Lung (tissue), 16 donors: ENCODE measurements around the gene PACSIN1. TPM values are rescaled to one million over a fixed set of nuclear protein-coding genes. Genes with fewer than 3 reads are reported as not detected.

Experiments used
- ATAC-seq: fragments of 200-7000 bp; cut with Tn5 transposase; one replicate; pipeline ENCODE4 v1.9.1; 2020; ENCODE audit warnings: moderate number of reproducible peaks; ENCODE audit not compliant: insufficient read depth, low FRiP score
- DNase-seq, 3 donors: peaks; one replicate each; pipeline ENCODE4 v3.0.0-alpha.2; 2013 to 2017
- H3K27ac ChIP-seq, 2 donors: one replicate each; pipeline ENCODE4 v1.5.1; 2013; ENCODE audit warnings: mild to moderate bottlenecking in 2 of 2, moderate library complexity in 2 of 2, control low read depth in 1 of 2, inconsistent platforms in 1 of 2, low read depth in 1 of 2, low read length in 1 of 2
- H3K27me3 ChIP-seq, 3 donors: one replicate each; pipeline ENCODE4 v1.5.1; 2013; ENCODE audit warnings: low read length in 2 of 3; ENCODE audit not compliant: control insufficient read depth in 3 of 3, insufficient read depth in 3 of 3
- H3K36me3 ChIP-seq, 4 donors: one replicate each; pipeline ENCODE4 v1.5.1; 2013; ENCODE audit warnings: low read length in 4 of 4, mild to moderate bottlenecking in 1 of 4, moderate library complexity in 1 of 4; ENCODE audit not compliant: control insufficient read depth in 4 of 4, insufficient read depth in 4 of 4
- H3K4me1 ChIP-seq, 5 donors: one replicate each; pipeline ENCODE4 v1.5.1; 2013; ENCODE audit warnings: low read length in 5 of 5, mild to moderate bottlenecking in 2 of 5, moderate library complexity in 1 of 5; ENCODE audit not compliant: control insufficient read depth in 5 of 5, insufficient read depth in 5 of 5
- H3K4me3 ChIP-seq: one replicate; pipeline ENCODE4 v1.5.1; 2013; ENCODE audit warnings: mild to moderate bottlenecking, control low read depth, moderate library complexity
- H3K9ac ChIP-seq, 2 donors: one replicate each; pipeline ENCODE4 v1.5.1; 2013; ENCODE audit warnings: low read length in 2 of 2, control low read depth in 1 of 2; ENCODE audit not compliant: insufficient read depth in 1 of 2
- H3K9me3 ChIP-seq, 4 donors: one replicate each; pipeline ENCODE4 v1.5.1; 2013; ENCODE audit warnings: low read length in 3 of 4, mild to moderate bottlenecking in 1 of 4, moderate library complexity in 1 of 4; ENCODE audit not compliant: control insufficient read depth in 4 of 4, insufficient read depth in 3 of 4
- CTCF ChIP-seq: IDR thresholded peaks from 2 replicates; pipeline ENCODE4 v1.5.1; 2012; ENCODE audit warnings: mild to moderate bottlenecking; ENCODE audit errors: control extremely low read depth, extremely low read depth
- WGBS, 2 donors: extraction: QIAGEN DNeasy Blood & Tissue Kit; methylation state at CpG; one replicate each; pipeline ENCODE4 v1.1.7; 2013; 5-methylcytosine and 5-hydroxymethylcytosine counted together
- long read RNA-seq, 5 donors: transcript quantifications; one replicate each; lab custom pipeline, GENCODE V29; 2026
- polyA plus RNA-seq, 2 donors: library from polyadenylated mRNA; stranded (reverse); fragments of 200-250 nt; gene quantifications; one replicate each; pipeline ENCODE4 v1.2.1, GENCODE V29; 2013
- total RNA-seq, 2 donors: library from RNA; depleted of rRNA in 1 of 2; stranded (reverse); fragments of >200 nt in 1 of 2; gene quantifications; one replicate each; pipeline ENCODE4 v1.2.1, GENCODE V29; 2014 to 2021
- donor health status: control.
- donor health status: control.
- donor health status: Bipolar disorder and iron deficiency.
- donor health status: healthy.
- donor health status: DM: yes; HTN: yes; CAD: no.

Gene PACSIN1
- under 1 TPM; 0.15 to 0.17 TPM for total RNA-seq
- polyA plus RNA-seq = under 1 TPM; 0.02 to 0.08 TPM
- long read RNA-seq, donor 1 = 0 reads
- long read RNA-seq, donor 2 = 0 reads
- long read RNA-seq, donor 3 = 0 reads
- long read RNA-seq, donor 4 = 0 reads
- long read RNA-seq, donor 5 = 0 reads

- DNase-seq (peak in 1 of 3 donors; percentile 37), ATAC-seq (no peak)
- Histone ChIP-seq H3K36me3 (no peaks in the 10 kb centered on the region), H3K4me1 (peaks cover 0 to 5% (median 0%) of the 10 kb centered on the region in 5 donors), H3K27ac (no peak within 1 kb of the TSS), H3K4me3 (no peak within 1 kb of the TSS), H3K9ac (no peak within 1 kb of the TSS), H3K9me3 (no peaks in the 10 kb centered on the region), H3K27me3 (peaks cover 0 to 12% (median 9%) of the 10 kb centered on the region in 3 donors)
- TF ChIP-seq CTCF = no peak
- WGBS, 2 donors = 3% methylated on average over 60 to 67 of the region's 67 CpGs
Observed at GRCh38 chr6:34465531-34466241, at the start of gene PACSIN1. Gene PACSIN1, plus strand, starts transcription at chr6:34466076. Its CDS starts 60,230 bp downstream, at chr6:34526306.

GRCh38 chr6:34416877-34417371, 49.0 kb upstream of the PACSIN1 start:
- Histone ChIP-seq H3K9me3 (no peaks in the 10 kb centered on the region), H3K4me1 (peaks cover 0 to 7% (median 0%) of the 10 kb centered on the region in 5 donors), H3K9ac (no peak overlapping the region), H3K36me3 (peaks cover 27 to 38% (median 37%) of the 10 kb centered on the region in 4 donors), H3K27ac (no peak overlapping the region), H3K27me3 (no peaks in the 10 kb centered on the region), H3K4me3 (no peak overlapping the region)
- no peak for TF ChIP-seq CTCF
- WGBS, 2 donors = 77 to 79% methylated on average over 7 of the region's 7 CpGs
- DNase-seq (no peak), ATAC-seq (no peak)

- no peak for TF ChIP-seq CTCF
- Histone ChIP-seq H3K9me3 (no peaks in the 10 kb centered on the region), H3K4me3 (no peak overlapping the region), H3K4me1 (peaks cover 0 to 7% (median 0%) of the 10 kb centered on the region in 5 donors), H3K27ac (no peak overlapping the region), H3K9ac (no peak overlapping the region), H3K36me3 (peaks cover 36 to 53% (median 49%) of the 10 kb centered on the region in 4 donors), H3K27me3 (no peaks in the 10 kb centered on the region)
- 89 to 91% methylated on average over 5 of the region's 5 CpGs for WGBS, 2 donors
- ATAC-seq (no peak), DNase-seq (no peak)
Observed at GRCh38 chr6:34418367-34418766, 47.5 kb upstream of the PACSIN1 start.
